Astrocyte of the cerebellum (primary cell): ENCODE results near the gene DRICH1.
"Not testable (repeated sequence)": the region's sequence is repeated elsewhere in the genome, so short reads cannot be mapped to it uniquely, and the experiment has no call there.

Experiments
- DNase-seq: peaks from one replicate; pipeline ENCODE4 v3.0.0-alpha.2; 2011; ENCODE audit warnings: low read depth
- H3K4me3 ChIP-seq: 2 replicates; pipeline ENCODE4 v1.5.1; 2011; ENCODE audit warnings: mild to moderate bottlenecking, low read depth, low read length, moderate library complexity
- in situ Hi-C: cut with HindIII; loops from 2 replicates; pipeline ENCODE4 v1.10.0; 2017; ENCODE audit warnings: low sequenced_read_pairs
- TF ChIP-seq, protein P1 (sequence below): IDR thresholded peaks from 2 replicates; pipeline ENCODE4 v1.5.1; 2012; ENCODE audit warnings: low read length, low read depth, moderate library complexity, mild to moderate bottlenecking; ENCODE audit errors: missing control alignments

DRICH1 gene

GRCh38 chr22:23638611-23639010, 6.5 kb upstream of the DRICH1 start:
- in situ Hi-C loops = no loop called here
- no peak overlapping the region for H3K4me3 ChIP-seq
- no peak for DNase-seq
- TF ChIP-seq, protein P1, sequence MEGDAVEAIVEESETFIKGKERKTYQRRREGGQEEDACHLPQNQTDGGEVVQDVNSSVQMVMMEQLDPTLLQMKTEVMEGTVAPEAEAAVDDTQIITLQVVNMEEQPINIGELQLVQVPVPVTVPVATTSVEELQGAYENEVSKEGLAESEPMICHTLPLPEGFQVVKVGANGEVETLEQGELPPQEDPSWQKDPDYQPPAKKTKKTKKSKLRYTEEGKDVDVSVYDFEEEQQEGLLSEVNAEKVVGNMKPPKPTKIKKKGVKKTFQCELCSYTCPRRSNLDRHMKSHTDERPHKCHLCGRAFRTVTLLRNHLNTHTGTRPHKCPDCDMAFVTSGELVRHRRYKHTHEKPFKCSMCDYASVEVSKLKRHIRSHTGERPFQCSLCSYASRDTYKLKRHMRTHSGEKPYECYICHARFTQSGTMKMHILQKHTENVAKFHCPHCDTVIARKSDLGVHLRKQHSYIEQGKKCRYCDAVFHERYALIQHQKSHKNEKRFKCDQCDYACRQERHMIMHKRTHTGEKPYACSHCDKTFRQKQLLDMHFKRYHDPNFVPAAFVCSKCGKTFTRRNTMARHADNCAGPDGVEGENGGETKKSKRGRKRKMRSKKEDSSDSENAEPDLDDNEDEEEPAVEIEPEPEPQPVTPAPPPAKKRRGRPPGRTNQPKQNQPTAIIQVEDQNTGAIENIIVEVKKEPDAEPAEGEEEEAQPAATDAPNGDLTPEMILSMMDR = no peak

DNA sequence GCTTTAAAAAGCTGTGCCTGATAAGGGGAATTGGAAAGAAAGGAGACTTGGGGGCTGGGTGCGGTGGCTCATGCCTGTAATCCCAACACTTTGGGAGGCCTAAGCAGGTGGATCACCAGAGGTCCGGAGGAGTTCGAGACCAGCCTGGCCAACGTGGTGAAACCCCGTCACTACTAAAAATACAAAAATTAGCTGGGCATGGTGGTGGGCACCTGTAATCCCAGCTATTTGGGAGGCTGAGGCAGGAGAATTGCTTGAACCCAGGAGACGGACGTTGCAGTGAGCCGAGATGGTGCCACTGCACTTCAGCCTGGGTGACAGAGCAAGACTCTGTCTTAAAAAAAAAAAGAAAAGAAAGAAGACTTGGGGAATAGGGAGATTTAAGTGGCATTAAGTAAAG, 3.2 kb upstream of the DRICH1 start:
- H3K4me3 ChIP-seq, DNase-seq, in situ Hi-C loops: not testable (repeated sequence)

DNA sequence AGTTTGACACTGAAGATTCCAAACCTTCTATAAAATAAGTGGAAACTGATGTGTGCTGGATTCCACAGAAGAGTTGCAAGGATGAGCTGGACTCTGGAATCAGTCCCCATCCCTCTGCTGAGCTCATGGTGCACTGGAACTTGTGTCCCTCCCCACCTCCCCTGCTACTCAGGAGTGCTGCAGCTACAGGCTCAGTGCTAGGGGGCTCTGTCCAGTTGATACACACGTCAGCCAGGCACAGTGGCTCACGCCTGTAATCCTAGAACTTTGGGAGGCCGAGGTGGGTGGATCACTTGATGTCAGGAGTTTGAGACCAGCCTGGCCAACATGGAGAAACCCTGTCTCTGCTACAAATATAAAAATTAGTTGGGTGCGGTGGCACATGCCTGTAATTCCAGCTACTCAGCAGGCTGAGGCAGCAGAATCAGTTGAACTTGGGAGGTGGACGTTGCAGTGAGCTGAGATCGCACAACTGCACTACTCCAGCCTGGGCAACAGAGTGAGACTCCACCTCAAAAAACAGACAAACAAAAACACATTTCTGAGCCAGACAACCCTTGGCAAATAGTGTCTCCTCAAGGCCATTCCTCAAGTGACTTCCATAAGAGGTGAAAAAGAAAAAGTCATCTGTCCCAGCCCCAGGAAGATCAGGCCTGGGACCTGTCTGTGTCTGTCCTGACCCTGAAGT, 3.9 kb downstream of the DRICH1 start:
- in situ Hi-C loops, DNase-seq, H3K4me3 ChIP-seq: not testable (repeated sequence)

DNA sequence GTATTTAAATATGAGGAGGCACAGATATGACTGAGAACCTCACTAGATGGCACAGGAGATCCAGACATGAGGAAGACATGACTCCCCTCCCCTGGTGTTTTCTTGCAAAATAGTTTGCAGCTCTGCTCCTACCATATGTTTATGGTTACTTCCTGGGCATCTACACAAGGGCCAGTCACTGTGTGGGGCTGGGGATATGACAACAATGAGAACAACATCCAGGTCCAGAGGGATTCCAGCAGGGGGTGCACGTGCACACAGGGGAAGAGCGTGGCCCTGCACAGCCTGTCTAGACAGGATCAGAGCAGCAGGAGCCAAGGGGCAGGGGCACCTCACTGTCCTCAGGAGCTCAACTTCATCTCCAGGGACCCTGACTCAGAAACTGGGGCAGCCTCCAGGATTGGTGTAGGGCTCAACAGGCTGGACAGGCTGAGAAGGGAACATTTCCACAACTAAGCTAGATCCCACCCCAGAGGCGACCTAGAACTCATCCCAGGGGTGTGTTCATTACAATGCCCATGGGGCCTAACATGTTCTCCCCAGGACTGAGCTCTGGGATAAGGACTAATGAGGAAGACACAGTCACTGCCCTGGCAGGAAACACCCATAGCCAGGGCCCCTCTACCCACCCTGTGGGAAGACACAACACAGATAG, 4.6 kb downstream of the DRICH1 start:
- DNase-seq, in situ Hi-C loops, H3K4me3 ChIP-seq: not testable (repeated sequence)
- TF ChIP-seq, protein P1 = peak; percentile 29

GRCh38 chr22:23626286-23626975, 5.7 kb downstream of the DRICH1 start:
- in situ Hi-C loops = no loop called here
- TF ChIP-seq, protein P1 = no peak
- H3K4me3 ChIP-seq = no peak overlapping the region

DNA sequence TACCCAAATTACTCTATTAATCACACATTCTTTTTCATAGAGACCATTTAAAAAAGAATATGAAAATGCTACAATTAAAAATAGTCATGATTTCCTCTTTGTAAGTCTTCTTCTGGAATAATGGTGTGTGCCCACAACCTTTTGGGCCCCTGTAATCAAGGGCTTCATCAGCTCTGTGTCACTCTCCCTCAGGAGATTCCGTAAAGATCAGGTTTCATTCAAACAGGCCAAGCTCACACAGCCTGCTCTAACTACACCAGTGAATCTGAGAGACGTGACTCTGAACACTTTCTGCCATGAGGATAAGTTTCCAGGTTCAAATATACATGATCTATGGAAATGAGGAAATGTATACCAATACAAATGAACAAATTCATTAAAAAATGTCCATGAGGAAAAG, 9.5 kb downstream of the DRICH1 start:
- no peak overlapping the region for H3K4me3 ChIP-seq
- DNase-seq = no peak
- in situ Hi-C loops = no loop called here
- TF ChIP-seq, protein P1 = no peak

More at GRCh38 chr22:23626286-23626975, 5.7 kb downstream of the DRICH1 start:
- DNase-seq = no peak

DNA sequence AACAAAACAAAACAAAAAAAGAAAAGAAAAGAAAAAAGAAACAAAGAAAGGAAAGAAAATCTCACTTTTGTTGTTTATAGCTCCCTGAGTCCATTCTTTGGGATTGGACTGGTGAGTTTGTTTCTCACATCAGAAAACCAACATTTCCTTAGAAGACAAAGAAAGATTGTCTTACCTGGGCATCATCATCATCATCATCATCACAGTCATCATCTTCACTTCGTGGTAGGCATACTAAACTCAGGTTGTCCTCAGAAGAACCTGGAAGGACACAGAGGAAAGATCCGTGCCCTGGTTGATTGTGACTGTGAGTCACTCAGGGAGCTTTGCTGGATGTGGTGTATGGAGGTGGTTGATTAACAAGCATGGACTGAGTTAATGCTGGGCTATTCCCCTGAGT, 10.2 kb downstream of the DRICH1 start:
- in situ Hi-C loops, DNase-seq, H3K4me3 ChIP-seq: not testable (repeated sequence)

DNA sequence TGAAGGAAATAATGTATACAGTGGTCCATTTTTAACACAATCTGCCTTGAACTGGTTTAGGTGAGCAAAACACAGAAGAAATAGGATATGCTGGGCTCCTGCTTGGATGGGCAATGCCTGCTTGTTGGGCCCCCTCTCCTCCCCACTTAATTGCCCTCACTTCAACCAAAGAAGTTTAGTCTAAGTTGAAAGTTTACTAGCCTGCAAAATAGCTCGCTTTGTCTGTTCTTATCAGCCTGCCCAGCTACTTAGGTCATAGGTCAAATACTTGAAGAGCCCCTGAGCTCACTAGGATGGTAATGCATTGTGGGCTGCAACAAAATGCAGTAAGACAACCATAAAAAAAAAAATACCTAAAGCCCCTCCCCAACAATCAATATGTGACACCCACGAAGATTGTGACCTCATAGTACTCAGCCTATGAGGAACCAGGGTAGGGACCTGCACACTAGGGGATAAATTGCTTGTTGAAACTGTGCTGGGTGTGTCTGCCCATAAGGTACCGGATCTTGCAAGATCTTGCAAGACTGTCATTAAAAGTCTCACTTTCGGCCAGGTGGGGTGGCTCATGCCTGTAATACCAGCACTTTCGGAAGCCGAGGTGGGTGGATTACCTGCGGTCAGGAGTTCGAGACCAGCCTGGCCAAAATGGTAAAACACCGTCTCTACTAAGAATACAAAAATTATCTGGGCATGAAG, 10.9 kb downstream of the DRICH1 start:
- in situ Hi-C loops = no loop called here
- no peak for DNase-seq
- TF ChIP-seq, protein P1 = no peak
- no peak overlapping the region for H3K4me3 ChIP-seq
